H9 (cell line): ENCODE measurements around the gene AKAP1. TPM values are rescaled to one million over a fixed set of nuclear protein-coding genes. Genes with fewer than 3 reads are reported as not detected.
A peak's percentile ranks its signal among the peaks of the same experiment; 100 is the strongest.

Experiments
- DNase-seq: peaks from one replicate; pipeline ENCODE4 v3.0.0-alpha.2; 2017
- H2AFZ ChIP-seq: one replicate; pipeline ENCODE4 v1.6.1; 2013; ENCODE audit warnings: mild to moderate bottlenecking, low read length, control low read depth, moderate library complexity
- H2AK5ac ChIP-seq: 2 replicates; pipeline ENCODE4 v1.6.1; 2013; ENCODE audit warnings: low read length, control low read depth, mixed read lengths; ENCODE audit not compliant: insufficient read length
- H2BK120ac ChIP-seq: one replicate; pipeline ENCODE4 v1.6.1; 2013; ENCODE audit warnings: low read depth, mild to moderate bottlenecking, low read length, control low read depth, inconsistent platforms; ENCODE audit not compliant: poor library complexity, severe bottlenecking
- H2BK12ac ChIP-seq: 2 replicates; pipeline ENCODE4 v1.6.1; 2013; ENCODE audit warnings: low read length, control low read depth, mixed read lengths, low read depth; ENCODE audit not compliant: insufficient read length
- H2BK15ac ChIP-seq: 2 replicates; pipeline ENCODE4 v1.6.1; 2013; ENCODE audit warnings: low read depth, low read length, control low read depth
- H2BK20ac ChIP-seq: one replicate; pipeline ENCODE4 v1.6.1; 2013; ENCODE audit warnings: low read depth, mild to moderate bottlenecking, low read length, control low read depth, inconsistent platforms; ENCODE audit not compliant: poor library complexity, severe bottlenecking
- H2BK5ac ChIP-seq: 2 replicates; pipeline ENCODE4 v1.6.1; 2013; ENCODE audit warnings: low read length, control low read depth, mixed read lengths; ENCODE audit not compliant: insufficient read length
- H3K14ac ChIP-seq: 2 replicates; pipeline ENCODE4 v1.6.1; 2013; ENCODE audit warnings: low read length, control low read depth; ENCODE audit not compliant: insufficient read depth
- H3K18ac ChIP-seq: 2 replicates; pipeline ENCODE4 v1.6.1; 2013; ENCODE audit warnings: low read depth, mild to moderate bottlenecking, mixed read lengths, low read length, control low read depth; ENCODE audit not compliant: insufficient read length
- H3K23ac ChIP-seq: 2 replicates; pipeline ENCODE4 v1.6.1; 2013; ENCODE audit warnings: low read length, control low read depth, mixed read lengths, low read depth; ENCODE audit not compliant: insufficient read length
- H3K23me2 ChIP-seq: 2 replicates; pipeline ENCODE4 v1.6.1; 2013; ENCODE audit warnings: low read depth, mild to moderate bottlenecking, mixed read lengths, low read length, control low read depth; ENCODE audit not compliant: insufficient read length, poor library complexity, severe bottlenecking
- H3K27ac ChIP-seq: 2 replicates; pipeline ENCODE4 v1.5.1; 2013; ENCODE audit warnings: low read length, control low read depth, mixed read lengths, low read depth; ENCODE audit not compliant: insufficient read length
- H3K27me3 ChIP-seq: 2 replicates; pipeline ENCODE4 v1.6.1; 2013; ENCODE audit warnings: low read length, control low read depth, inconsistent platforms; ENCODE audit not compliant: insufficient read depth
- H3K4ac ChIP-seq: 2 replicates; pipeline ENCODE4 v1.6.1; 2013; ENCODE audit warnings: low read depth, mild to moderate bottlenecking, control low read depth, inconsistent platforms, low read length, moderate library complexity
- H3K4me1 ChIP-seq: 2 replicates; pipeline ENCODE4 v1.6.1; 2013; ENCODE audit warnings: low read length, control low read depth, inconsistent platforms; ENCODE audit not compliant: insufficient read depth
- H3K4me2 ChIP-seq: 2 replicates; pipeline ENCODE4 v1.6.1; 2013; ENCODE audit warnings: low read length, control low read depth, mixed read lengths; ENCODE audit not compliant: insufficient read length, insufficient read depth
- H3K56ac ChIP-seq: 2 replicates; pipeline ENCODE4 v1.6.1; 2013; ENCODE audit warnings: low read depth, mild to moderate bottlenecking, mixed read lengths, low read length, control low read depth; ENCODE audit not compliant: insufficient read length
- H3K79me1 ChIP-seq: 2 replicates; pipeline ENCODE4 v1.6.1; 2013; ENCODE audit warnings: low read depth, mild to moderate bottlenecking, moderate library complexity, low read length, control low read depth, inconsistent platforms; ENCODE audit not compliant: insufficient read depth, poor library complexity, severe bottlenecking
- H3K79me2 ChIP-seq: 2 replicates; pipeline ENCODE4 v1.6.1; 2013; ENCODE audit warnings: low read length, control low read depth, inconsistent platforms; ENCODE audit not compliant: insufficient read depth
- H3K9ac ChIP-seq: 2 replicates; pipeline ENCODE4 v1.6.1; 2013; ENCODE audit warnings: low read length, control low read depth, mixed read lengths; ENCODE audit not compliant: insufficient read length; ENCODE audit errors: extremely low read depth
- H3K9me3 ChIP-seq: one replicate; pipeline ENCODE4 v1.6.1; 2013; ENCODE audit warnings: low read depth, low read length, inconsistent platforms; ENCODE audit not compliant: control insufficient read depth
- H3T11ph ChIP-seq: one replicate; pipeline ENCODE4 v1.6.1; 2013; ENCODE audit warnings: mild to moderate bottlenecking, low read length, control low read depth, inconsistent platforms
- H4K20me1 ChIP-seq: one replicate; pipeline ENCODE4 v1.6.1; 2013; ENCODE audit not compliant: control insufficient read depth, insufficient read length, insufficient read depth
- H4K5ac ChIP-seq: 2 replicates; pipeline ENCODE4 v1.6.1; 2013; ENCODE audit warnings: low read depth, mild to moderate bottlenecking, mixed read lengths, low read length, control low read depth; ENCODE audit not compliant: insufficient read length
- H4K8ac ChIP-seq: replicated peaks from 2 replicates; pipeline ENCODE4 v1.6.1; 2013; ENCODE audit warnings: low read length, control low read depth, mixed read lengths, low read depth; ENCODE audit not compliant: insufficient read length
- H4K91ac ChIP-seq: 2 replicates; pipeline ENCODE4 v1.6.1; 2013; ENCODE audit warnings: low read depth, mild to moderate bottlenecking, moderate library complexity, mixed read lengths, low read length, control low read depth; ENCODE audit not compliant: insufficient read length
- H3K27ac Mint-ChIP-seq, 3 experiments: 2 replicates in 2 of 3; 3 replicates in 1 of 3; pipeline ENCODE4 v1.8.0; 2020 to 2021; ENCODE audit warnings: mixed read lengths in 3 of 3, mild to moderate bottlenecking in 1 of 3, moderate library complexity in 1 of 3
- H3K27me3 Mint-ChIP-seq: 2 replicates; pipeline ENCODE4 v1.8.0; 2021; ENCODE audit warnings: low read depth, mild to moderate bottlenecking, moderate library complexity, mixed read lengths
- H3K36me3 Mint-ChIP-seq, 3 experiments: 2 replicates in 2 of 3; 3 replicates in 1 of 3; pipeline ENCODE4 v1.8.0; 2020 to 2021; ENCODE audit warnings: low read depth in 3 of 3, mixed read lengths in 3 of 3; ENCODE audit not compliant: insufficient read depth in 1 of 3
- H3K4me1 Mint-ChIP-seq, 2 experiments: 2 replicates each; pipeline ENCODE4 v1.8.0; 2020; ENCODE audit warnings: mixed read lengths in 2 of 2
- H3K4me3 Mint-ChIP-seq, 2 experiments: 2 replicates in 1 of 2; 3 replicates in 1 of 2; pipeline ENCODE4 v1.8.0; 2020 to 2021; ENCODE audit warnings: mild to moderate bottlenecking in 2 of 2, mixed read lengths in 2 of 2, moderate library complexity in 1 of 2
- H3K9me3 Mint-ChIP-seq, 2 experiments: 2 replicates in 1 of 2; 3 replicates in 1 of 2; pipeline ENCODE4 v1.8.0; 2020; ENCODE audit warnings: mild to moderate bottlenecking in 2 of 2, mixed read lengths in 2 of 2, moderate library complexity in 1 of 2
- CTCF ChIP-seq: fragments of 200-600 bp; sonication (generic); conservative IDR thresholded peaks from 3 replicates; pipeline ENCODE4 v1.8.0; 2021; ENCODE audit warnings: antibody characterized with exemption, mild to moderate bottlenecking
- WGBS: extraction: QIAGEN DNeasy Blood & Tissue Kit; methylation state at CpG from one replicate; pipeline ENCODE4 v1.1.7; 2013; ENCODE audit warnings: missing lambda C conversion rate, low lambda C conversion rate, mixed read lengths; ENCODE audit not compliant: insufficient read length; ENCODE audit errors: extremely low coverage; 5-methylcytosine and 5-hydroxymethylcytosine counted together
- total RNA-seq: library from RNA; stranded (reverse); gene quantifications from 2 replicates; pipeline ENCODE4 v1.2.1, GENCODE V29; 2021

AKAP1 gene
- total RNA-seq, 1 experiment from 2014 or later: 61.2 TPM

- Histone ChIP-seq H2AFZ (no peak overlapping the region), H3K18ac (no peak overlapping the region), H2BK15ac (no peak overlapping the region), H3K23me2 (no peaks in the 10 kb centered on the region), H3K23ac (no peak overlapping the region), H2BK20ac (no peak overlapping the region), H2BK120ac (no peak overlapping the region), H4K8ac (no peak overlapping the region), H3K79me2 (peaks cover 2% of the 10 kb centered on the region; the same call in 1 of the 2 replicates), H2BK5ac (no peak overlapping the region), H4K5ac (no peak overlapping the region), H3K56ac (no peak overlapping the region), H3T11ph (no peak overlapping the region), H4K91ac (no peak overlapping the region), H3K27me3 (no peaks in the 10 kb centered on the region), H3K14ac (no peak overlapping the region), H3K27ac (no peak overlapping the region), H2BK12ac (no peak overlapping the region), H3K4me1 (peaks cover 2% of the 10 kb centered on the region; the same call in 1 of the 2 replicates), H3K9me3 (no peaks in the 10 kb centered on the region), H3K9ac (no peak overlapping the region), H3K4ac (no peak overlapping the region), H2AK5ac (no peak overlapping the region), H3K4me2 (no peak overlapping the region), H4K20me1 (no peaks in the 10 kb centered on the region), H3K79me1 (peaks cover 9% of the 10 kb centered on the region)
- Mint-ChIP-seq H3K4me1 (peaks cover 57 to 69% of the 10 kb centered on the region in 2 experiments), H3K9me3 (no peaks in the 10 kb centered on the region), H3K36me3 (peaks cover 26 to 54% (median 46%) of the 10 kb centered on the region in 3 experiments), H3K27ac (peak overlapping the region in 2 of 3 experiments; percentile 23 to 70; a peak in 2 of 7 replicates), H3K4me3 (no peak overlapping the region), H3K27me3 (no peaks in the 10 kb centered on the region)
- WGBS: no CpG with 5 or more reads among the region's 12 CpGs
- TF ChIP-seq CTCF: no peak
- no peak for DNase-seq
Measured at GRCh38 chr17:57108671-57109392, 23.8 kb downstream of the AKAP1 start.
